Effector memory CD4-positive, alpha-beta T cell (primary cell): Measurements from ENCODE around the gene ID2.
"Not testable (repeated sequence)": the region's sequence is repeated elsewhere in the genome, so short reads cannot be mapped to it uniquely, and the experiment has no call there.

ENCODE experiments used
- DNase-seq, 3 donors: peaks; one replicate each; pipeline ENCODE4 v3.0.0-alpha.2; 2020
- H3K27ac ChIP-seq: 2 replicates; pipeline ENCODE4 v1.7.0; 2013; ENCODE audit warnings: mild to moderate bottlenecking, low read length, moderate library complexity; ENCODE audit not compliant: insufficient read depth, poor library complexity, severe bottlenecking
- H3K27me3 ChIP-seq: replicated peaks from 2 replicates; pipeline ENCODE4 v1.7.0; 2013; ENCODE audit warnings: mild to moderate bottlenecking, low read length; ENCODE audit not compliant: insufficient read depth, control insufficient read depth, poor library complexity, severe bottlenecking
- H3K36me3 ChIP-seq: 2 replicates; pipeline ENCODE4 v1.7.0; 2013; ENCODE audit warnings: mild to moderate bottlenecking, low read length, moderate library complexity; ENCODE audit not compliant: control insufficient read depth, insufficient read depth
- H3K4me1 ChIP-seq: 2 replicates; pipeline ENCODE4 v1.7.0; 2013; ENCODE audit warnings: low read length, mild to moderate bottlenecking; ENCODE audit not compliant: control insufficient read depth, insufficient read depth, poor library complexity, severe bottlenecking
- H3K4me3 ChIP-seq: 2 replicates; pipeline ENCODE4 v1.7.0; 2013; ENCODE audit warnings: low read length, low read depth, mild to moderate bottlenecking; ENCODE audit not compliant: insufficient read depth, poor library complexity, severe bottlenecking
- H3K9me3 ChIP-seq: 2 replicates; pipeline ENCODE4 v1.7.0; 2013; ENCODE audit warnings: mild to moderate bottlenecking, low read length, moderate library complexity; ENCODE audit not compliant: control insufficient read depth

ID2 gene

DNA sequence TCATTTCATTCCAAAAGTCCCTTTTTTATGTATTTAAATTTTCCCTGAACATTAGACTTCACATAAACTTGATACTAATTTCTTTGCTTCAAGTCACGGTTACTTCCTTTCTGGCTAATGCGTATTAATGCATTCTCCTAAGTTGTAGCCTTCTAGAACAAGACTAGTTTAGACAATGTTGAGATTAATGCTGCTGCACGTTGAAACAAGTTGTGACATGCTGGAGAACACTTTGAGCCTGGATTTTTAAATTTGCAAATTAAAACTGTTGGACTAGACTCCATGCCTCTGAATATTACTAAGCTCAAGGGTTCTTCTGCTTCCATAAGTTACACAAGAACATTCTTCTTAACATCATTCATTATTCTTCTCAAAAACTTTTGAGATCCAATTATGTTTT, 29.1 kb downstream of the ID2 start:
- DNase-seq = no peak
- Histone ChIP-seq H3K4me1 (no peaks in the 10 kb centered on the region), H3K36me3 (no peaks in the 10 kb centered on the region), H3K27ac (no peak overlapping the region), H3K4me3 (no peak overlapping the region), H3K27me3 (no peaks in the 10 kb centered on the region), H3K9me3 (no peaks in the 10 kb centered on the region)

- Histone ChIP-seq H3K27ac (no peak overlapping the region), H3K9me3 (no peaks in the 10 kb centered on the region), H3K27me3 (no peaks in the 10 kb centered on the region), H3K36me3 (no peaks in the 10 kb centered on the region), H3K4me3 (no peak overlapping the region), H3K4me1 (no peaks in the 10 kb centered on the region)
- no peak for DNase-seq
Measured at GRCh38 chr2:8714283-8714682, 32.4 kb downstream of the ID2 start.

DNA sequence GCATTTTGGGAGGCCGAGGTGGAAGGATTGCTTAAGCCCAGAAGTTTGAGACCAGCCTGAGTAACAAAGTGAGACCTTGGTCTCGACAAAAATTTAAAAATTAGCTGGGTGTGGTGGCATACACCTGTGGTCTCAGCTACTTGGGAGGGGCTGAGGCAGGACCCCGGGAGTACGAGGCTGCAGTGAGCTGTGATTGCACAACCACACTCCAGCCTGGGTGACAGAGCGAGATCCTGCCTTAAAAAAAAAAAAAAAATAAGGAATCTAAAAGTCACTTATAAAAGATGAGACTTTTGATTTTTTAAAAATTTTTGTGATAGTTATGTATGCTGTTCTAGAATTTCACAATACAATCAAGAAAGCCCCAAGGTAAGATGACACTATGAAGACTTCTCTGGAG, 33.1 kb downstream of the ID2 start:
- Histone ChIP-seq H3K9me3 (no peaks in the 10 kb centered on the region), H3K36me3 (no peaks in the 10 kb centered on the region), H3K27ac (no peak overlapping the region), H3K27me3 (no peaks in the 10 kb centered on the region), H3K4me1 (no peaks in the 10 kb centered on the region), H3K4me3 (no peak overlapping the region)
- no peak for DNase-seq

DNA sequence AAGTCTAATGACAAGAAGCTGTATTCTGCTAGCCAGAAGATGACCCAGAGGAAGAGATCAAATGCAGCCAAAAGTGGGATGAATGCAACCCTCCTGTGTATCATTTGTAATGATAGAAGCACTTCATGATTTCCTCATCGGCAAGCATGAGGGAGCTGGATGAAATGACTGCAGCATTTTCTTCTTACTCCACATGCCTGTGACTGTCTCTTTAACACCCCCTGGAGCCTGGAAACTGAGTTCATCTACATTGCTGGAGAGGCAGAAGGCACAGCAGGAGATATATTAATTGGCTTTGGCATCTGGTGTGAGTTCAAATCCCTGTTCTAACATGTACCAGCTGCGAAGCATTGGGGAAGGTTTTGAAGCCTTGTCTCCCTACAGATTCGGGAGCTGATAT, 37.7 kb downstream of the ID2 start:
- no peaks in the 10 kb centered on the region for H3K9me3 ChIP-seq
- no peaks in the 10 kb centered on the region for H3K4me1 ChIP-seq
- H3K36me3 ChIP-seq = no peaks in the 10 kb centered on the region
- no peak overlapping the region for H3K4me3 ChIP-seq
- H3K27me3 ChIP-seq = no peaks in the 10 kb centered on the region
- no peak overlapping the region for H3K27ac ChIP-seq
- no peak for DNase-seq

DNA sequence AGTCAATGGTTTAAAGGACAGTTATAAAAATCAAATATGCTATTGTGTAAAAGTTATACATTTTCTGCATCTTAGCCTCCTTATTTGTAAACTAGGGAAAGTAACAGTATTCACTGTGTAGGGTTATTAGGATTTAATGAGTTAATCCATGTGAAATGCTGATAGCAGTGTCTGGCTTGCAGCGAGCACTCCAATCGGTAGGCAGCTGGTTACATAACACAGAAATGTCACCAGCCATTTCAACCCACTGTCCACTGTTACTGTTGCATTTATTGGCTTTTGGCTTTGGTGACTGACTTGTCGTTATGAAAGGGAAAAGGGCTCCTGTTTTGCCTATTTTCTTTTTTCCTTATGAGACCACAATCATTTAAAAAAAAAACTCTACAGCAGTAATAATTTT, 38.9 kb downstream of the ID2 start:
- H3K36me3 ChIP-seq = no peaks in the 10 kb centered on the region
- H3K27me3 ChIP-seq = no peaks in the 10 kb centered on the region
- H3K4me1 ChIP-seq = no peaks in the 10 kb centered on the region
- no peak overlapping the region for H3K4me3 ChIP-seq
- no peak for DNase-seq
- H3K27ac ChIP-seq = no peak overlapping the region
- no peaks in the 10 kb centered on the region for H3K9me3 ChIP-seq

DNA sequence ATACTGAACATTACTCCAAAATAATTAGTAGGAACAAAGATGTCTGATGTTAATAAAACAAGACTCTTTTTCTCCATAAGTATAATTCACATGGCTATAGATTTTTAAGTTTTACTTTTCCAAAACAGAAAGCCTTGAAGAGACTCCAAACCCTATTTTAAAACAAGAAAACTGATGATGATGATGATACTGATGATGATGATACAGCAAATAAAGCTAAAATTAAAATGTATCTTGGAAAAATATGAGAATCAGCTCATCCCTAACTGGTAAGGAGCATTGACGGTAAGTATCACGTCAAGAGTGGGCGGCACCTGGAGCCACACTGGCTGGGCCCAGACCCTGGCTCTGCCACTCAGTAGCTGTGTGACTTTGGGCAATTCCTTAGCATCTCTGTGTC, 39.6 kb downstream of the ID2 start:
- H3K4me3 ChIP-seq = no peak overlapping the region
- no peaks in the 10 kb centered on the region for H3K36me3 ChIP-seq
- no peak for DNase-seq
- H3K27ac ChIP-seq = no peak overlapping the region
- H3K9me3 ChIP-seq = no peaks in the 10 kb centered on the region
- no peaks in the 10 kb centered on the region for H3K4me1 ChIP-seq
- H3K27me3 ChIP-seq = no peaks in the 10 kb centered on the region

DNA sequence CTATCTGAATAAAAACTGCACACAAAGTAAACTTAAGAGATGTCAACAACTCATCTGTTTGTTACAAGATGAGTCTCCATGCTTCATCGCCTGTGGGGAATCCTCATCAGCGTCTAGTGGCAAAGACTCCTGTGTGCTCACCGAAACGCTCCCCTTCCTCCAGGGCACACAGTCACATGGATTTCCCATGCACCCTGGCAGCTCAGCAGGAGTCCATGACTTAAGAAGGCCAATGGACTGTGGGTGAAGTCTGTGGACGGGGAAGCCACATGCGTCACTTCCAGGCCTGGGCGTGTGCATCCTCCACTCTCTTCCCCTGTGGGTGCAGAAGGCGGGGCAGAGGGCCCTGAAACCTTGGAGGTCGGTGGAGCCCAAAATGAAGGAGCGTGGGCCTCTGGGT, 41.1 kb downstream of the ID2 start:
- H3K36me3 ChIP-seq = no peaks in the 10 kb centered on the region
- no peak for DNase-seq
- H3K27me3 ChIP-seq = no peaks in the 10 kb centered on the region
- H3K4me3 ChIP-seq = no peak overlapping the region
- H3K4me1 ChIP-seq = no peaks in the 10 kb centered on the region
- no peak overlapping the region for H3K27ac ChIP-seq
- H3K9me3 ChIP-seq = no peaks in the 10 kb centered on the region

DNA sequence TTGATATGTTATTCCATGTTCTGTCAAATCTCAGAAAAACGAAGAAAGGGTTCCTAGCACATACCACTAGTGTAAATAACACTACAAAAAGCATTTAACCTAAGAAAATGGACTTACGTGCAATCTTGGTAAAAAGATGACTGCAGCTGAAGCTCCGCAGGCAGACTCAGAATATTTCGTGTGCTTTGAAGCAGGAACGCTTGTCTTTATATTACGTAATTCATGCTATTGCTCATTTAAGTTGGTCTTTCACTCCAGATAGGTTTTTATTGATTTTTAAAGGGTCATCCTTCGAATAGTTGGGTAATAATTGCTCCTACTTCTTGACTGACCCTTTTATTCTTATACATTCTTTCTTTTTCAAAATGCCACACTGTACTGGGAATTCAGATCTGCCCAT, 44.0 kb downstream of the ID2 start:
- H3K9me3 ChIP-seq = no peaks in the 10 kb centered on the region
- no peak for DNase-seq

GRCh38 chr2:8728305-8729015, 46.6 kb downstream of the ID2 start:
- DNase-seq = no peak
- Histone ChIP-seq H3K4me1 (no peaks in the 10 kb centered on the region), H3K4me3 (no peak overlapping the region), H3K9me3 (no peaks in the 10 kb centered on the region), H3K36me3 (peaks cover 34% of the 10 kb centered on the region), H3K27me3 (no peaks in the 10 kb centered on the region), H3K27ac (no peak overlapping the region)

More for the DNA sequence above, 44.0 kb downstream of the ID2 start:
- Histone ChIP-seq H3K27me3 (no peaks in the 10 kb centered on the region), H3K27ac (no peak overlapping the region), H3K36me3 (peaks cover 12% of the 10 kb centered on the region), H3K4me3 (no peak overlapping the region), H3K4me1 (no peaks in the 10 kb centered on the region)

- not testable (repeated sequence) for H3K4me1 ChIP-seq, H3K27ac ChIP-seq, H3K27me3 ChIP-seq, H3K9me3 ChIP-seq, DNase-seq, H3K4me3 ChIP-seq
- H3K36me3 ChIP-seq = peaks cover 39% of the 10 kb centered on the region
Measured at GRCh38 chr2:8729101-8729500, 47.2 kb downstream of the ID2 start.
